ENCODE results near the gene SLC36A1. TPM values are rescaled to one million over a fixed set of nuclear protein-coding genes. Genes with fewer than 3 reads are reported as not detected.

SLC36A1 gene
- total and polyA plus RNA-seq, 2 of the 8 experiments (the other 6 are each of a cell fraction or from before 2014, with no cell fraction given) = 6.6 to 9.6 TPM

DNA sequence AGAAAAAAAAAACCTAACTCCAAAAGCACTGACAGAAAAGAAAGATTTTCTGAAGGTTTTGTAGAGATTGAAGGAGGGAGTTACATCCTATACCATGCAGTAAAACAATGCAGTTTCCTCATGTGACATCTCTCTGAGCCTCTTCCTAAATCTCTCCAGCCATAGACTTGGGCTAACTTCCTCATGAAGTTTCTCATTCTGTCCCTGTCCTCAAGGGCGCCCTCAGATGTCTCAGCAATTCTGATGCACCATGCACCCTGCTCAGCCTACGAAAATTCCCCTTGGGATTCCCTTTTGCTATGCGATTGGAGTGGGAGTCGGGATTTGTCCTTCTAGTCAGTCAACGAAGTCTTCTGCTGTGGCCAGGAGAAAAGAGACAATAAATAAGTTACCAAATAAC lies 74.8 kb downstream of the SLC36A1 start (continued):
- TF ChIP-seq, protein P1, sequence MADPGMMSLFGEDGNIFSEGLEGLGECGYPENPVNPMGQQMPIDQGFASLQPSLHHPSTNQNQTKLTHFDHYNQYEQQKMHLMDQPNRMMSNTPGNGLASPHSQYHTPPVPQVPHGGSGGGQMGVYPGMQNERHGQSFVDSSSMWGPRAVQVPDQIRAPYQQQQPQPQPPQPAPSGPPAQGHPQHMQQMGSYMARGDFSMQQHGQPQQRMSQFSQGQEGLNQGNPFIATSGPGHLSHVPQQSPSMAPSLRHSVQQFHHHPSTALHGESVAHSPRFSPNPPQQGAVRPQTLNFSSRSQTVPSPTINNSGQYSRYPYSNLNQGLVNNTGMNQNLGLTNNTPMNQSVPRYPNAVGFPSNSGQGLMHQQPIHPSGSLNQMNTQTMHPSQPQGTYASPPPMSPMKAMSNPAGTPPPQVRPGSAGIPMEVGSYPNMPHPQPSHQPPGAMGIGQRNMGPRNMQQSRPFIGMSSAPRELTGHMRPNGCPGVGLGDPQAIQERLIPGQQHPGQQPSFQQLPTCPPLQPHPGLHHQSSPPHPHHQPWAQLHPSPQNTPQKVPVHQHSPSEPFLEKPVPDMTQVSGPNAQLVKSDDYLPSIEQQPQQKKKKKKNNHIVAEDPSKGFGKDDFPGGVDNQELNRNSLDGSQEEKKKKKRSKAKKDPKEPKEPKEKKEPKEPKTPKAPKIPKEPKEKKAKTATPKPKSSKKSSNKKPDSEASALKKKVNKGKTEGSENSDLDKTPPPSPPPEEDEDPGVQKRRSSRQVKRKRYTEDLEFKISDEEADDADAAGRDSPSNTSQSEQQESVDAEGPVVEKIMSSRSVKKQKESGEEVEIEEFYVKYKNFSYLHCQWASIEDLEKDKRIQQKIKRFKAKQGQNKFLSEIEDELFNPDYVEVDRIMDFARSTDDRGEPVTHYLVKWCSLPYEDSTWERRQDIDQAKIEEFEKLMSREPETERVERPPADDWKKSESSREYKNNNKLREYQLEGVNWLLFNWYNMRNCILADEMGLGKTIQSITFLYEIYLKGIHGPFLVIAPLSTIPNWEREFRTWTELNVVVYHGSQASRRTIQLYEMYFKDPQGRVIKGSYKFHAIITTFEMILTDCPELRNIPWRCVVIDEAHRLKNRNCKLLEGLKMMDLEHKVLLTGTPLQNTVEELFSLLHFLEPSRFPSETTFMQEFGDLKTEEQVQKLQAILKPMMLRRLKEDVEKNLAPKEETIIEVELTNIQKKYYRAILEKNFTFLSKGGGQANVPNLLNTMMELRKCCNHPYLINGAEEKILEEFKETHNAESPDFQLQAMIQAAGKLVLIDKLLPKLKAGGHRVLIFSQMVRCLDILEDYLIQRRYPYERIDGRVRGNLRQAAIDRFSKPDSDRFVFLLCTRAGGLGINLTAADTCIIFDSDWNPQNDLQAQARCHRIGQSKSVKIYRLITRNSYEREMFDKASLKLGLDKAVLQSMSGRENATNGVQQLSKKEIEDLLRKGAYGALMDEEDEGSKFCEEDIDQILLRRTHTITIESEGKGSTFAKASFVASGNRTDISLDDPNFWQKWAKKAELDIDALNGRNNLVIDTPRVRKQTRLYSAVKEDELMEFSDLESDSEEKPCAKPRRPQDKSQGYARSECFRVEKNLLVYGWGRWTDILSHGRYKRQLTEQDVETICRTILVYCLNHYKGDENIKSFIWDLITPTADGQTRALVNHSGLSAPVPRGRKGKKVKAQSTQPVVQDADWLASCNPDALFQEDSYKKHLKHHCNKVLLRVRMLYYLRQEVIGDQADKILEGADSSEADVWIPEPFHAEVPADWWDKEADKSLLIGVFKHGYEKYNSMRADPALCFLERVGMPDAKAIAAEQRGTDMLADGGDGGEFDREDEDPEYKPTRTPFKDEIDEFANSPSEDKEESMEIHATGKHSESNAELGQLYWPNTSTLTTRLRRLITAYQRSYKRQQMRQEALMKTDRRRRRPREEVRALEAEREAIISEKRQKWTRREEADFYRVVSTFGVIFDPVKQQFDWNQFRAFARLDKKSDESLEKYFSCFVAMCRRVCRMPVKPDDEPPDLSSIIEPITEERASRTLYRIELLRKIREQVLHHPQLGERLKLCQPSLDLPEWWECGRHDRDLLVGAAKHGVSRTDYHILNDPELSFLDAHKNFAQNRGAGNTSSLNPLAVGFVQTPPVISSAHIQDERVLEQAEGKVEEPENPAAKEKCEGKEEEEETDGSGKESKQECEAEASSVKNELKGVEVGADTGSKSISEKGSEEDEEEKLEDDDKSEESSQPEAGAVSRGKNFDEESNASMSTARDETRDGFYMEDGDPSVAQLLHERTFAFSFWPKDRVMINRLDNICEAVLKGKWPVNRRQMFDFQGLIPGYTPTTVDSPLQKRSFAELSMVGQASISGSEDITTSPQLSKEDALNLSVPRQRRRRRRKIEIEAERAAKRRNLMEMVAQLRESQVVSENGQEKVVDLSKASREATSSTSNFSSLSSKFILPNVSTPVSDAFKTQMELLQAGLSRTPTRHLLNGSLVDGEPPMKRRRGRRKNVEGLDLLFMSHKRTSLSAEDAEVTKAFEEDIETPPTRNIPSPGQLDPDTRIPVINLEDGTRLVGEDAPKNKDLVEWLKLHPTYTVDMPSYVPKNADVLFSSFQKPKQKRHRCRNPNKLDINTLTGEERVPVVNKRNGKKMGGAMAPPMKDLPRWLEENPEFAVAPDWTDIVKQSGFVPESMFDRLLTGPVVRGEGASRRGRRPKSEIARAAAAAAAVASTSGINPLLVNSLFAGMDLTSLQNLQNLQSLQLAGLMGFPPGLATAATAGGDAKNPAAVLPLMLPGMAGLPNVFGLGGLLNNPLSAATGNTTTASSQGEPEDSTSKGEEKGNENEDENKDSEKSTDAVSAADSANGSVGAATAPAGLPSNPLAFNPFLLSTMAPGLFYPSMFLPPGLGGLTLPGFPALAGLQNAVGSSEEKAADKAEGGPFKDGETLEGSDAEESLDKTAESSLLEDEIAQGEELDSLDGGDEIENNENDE (IDR thresholded peaks at IDR 0.05; ENCODE audit: insufficient replicate concordance, low read length) = no peak
- TF ChIP-seq EP300 (IDR thresholded peaks at IDR 0.05; ENCODE audit: borderline replicate concordance in 1 of 2, low read depth in 2 of 2, low read length in 2 of 2) = no peak
- TF ChIP-seq E2F6 (IDR thresholded peaks at IDR 0.05) = no peak
- no peak for TF ChIP-seq USF2 (IDR thresholded peaks at IDR 0.05; ENCODE audit: low read length)
- no peak for TF ChIP-seq KDM4A (IDR thresholded peaks at IDR 0.05; ENCODE audit: low read depth, low read length, severe bottlenecking)
- TF ChIP-seq CTCF (IDR thresholded peaks at IDR 0.05; ENCODE audit: control extremely low read depth in 1 of 3, insufficient read depth in 1 of 3, low read depth in 1 of 3, low read length in 3 of 3) = no peak
